ENCODE data around the gene LRP2BP.

The LRP2BP gene

GRCh38 chr4:185370268-185370949 is 25.3 kb downstream of the LRP2BP start:
- no peak for ATAC-seq
- TF ChIP-seq CREB5 (CRISPR knock-in tag; IDR thresholded peaks at IDR 0.05; ENCODE audit: low read depth) (no peak), CSRNP3 (CRISPR knock-in tag; IDR thresholded peaks at IDR 0.05) (no peak), BACH2 (CRISPR knock-in tag; IDR thresholded peaks at IDR 0.05; ENCODE audit: borderline replicate concordance) (no peak), TOX (CRISPR knock-in tag; IDR thresholded peaks at IDR 0.05; ENCODE audit: borderline replicate concordance) (no peak), ZNF8 (CRISPR knock-in tag; IDR thresholded peaks at IDR 0.05) (no peak), GLIS3 (CRISPR knock-in tag; IDR thresholded peaks at IDR 0.05) (no peak), POU6F1 (CRISPR knock-in tag; IDR thresholded peaks at IDR 0.05; ENCODE audit: borderline replicate concordance, low read depth) (no peak), SNAI2 (CRISPR knock-in tag; IDR thresholded peaks at IDR 0.05) (no peak), TCF4 (CRISPR knock-in tag; IDR thresholded peaks at IDR 0.05; ENCODE audit: borderline replicate concordance) (no peak), OSR1 (CRISPR knock-in tag; IDR thresholded peaks at IDR 0.05) (no peak), ZC3H10 (CRISPR knock-in tag; IDR thresholded peaks at IDR 0.05) (no peak), CSDC2 (CRISPR knock-in tag; IDR thresholded peaks at IDR 0.05) (no peak), ZNF565 (CRISPR knock-in tag; conservative IDR thresholded peaks at IDR 0.05; ENCODE audit: low read depth) (no peak), RARB (CRISPR knock-in tag; IDR thresholded peaks at IDR 0.05) (no peak), ESRRG (CRISPR knock-in tag; IDR thresholded peaks at IDR 0.05) (no peak), PATZ1 (CRISPR knock-in tag; IDR thresholded peaks at IDR 0.05; ENCODE audit: borderline replicate concordance) (no peak), ZNF70 (CRISPR knock-in tag; IDR thresholded peaks at IDR 0.05) (no peak), ZFP3 (CRISPR knock-in tag; IDR thresholded peaks at IDR 0.05) (no peak), TSHZ2 (CRISPR knock-in tag; IDR thresholded peaks at IDR 0.05) (no peak), ZFP30 (CRISPR knock-in tag; IDR thresholded peaks at IDR 0.05) (no peak)

GRCh38 chr4:185369731-185370130 is 26.0 kb downstream of the LRP2BP start:
- no peak for ATAC-seq
- TF ChIP-seq ISL1 (CRISPR knock-in tag; IDR thresholded peaks at IDR 0.05) (no peak), ZNF8 (CRISPR knock-in tag; IDR thresholded peaks at IDR 0.05) (no peak), CSRNP3 (CRISPR knock-in tag; IDR thresholded peaks at IDR 0.05) (no peak), RARB (CRISPR knock-in tag; IDR thresholded peaks at IDR 0.05) (no peak), TSHZ2 (CRISPR knock-in tag; IDR thresholded peaks at IDR 0.05) (no peak), CREB5 (CRISPR knock-in tag; IDR thresholded peaks at IDR 0.05; ENCODE audit: low read depth) (no peak), TCF4 (CRISPR knock-in tag; IDR thresholded peaks at IDR 0.05; ENCODE audit: borderline replicate concordance) (no peak), ZNF565 (CRISPR knock-in tag; conservative IDR thresholded peaks at IDR 0.05; ENCODE audit: low read depth) (no peak), ESRRG (CRISPR knock-in tag; IDR thresholded peaks at IDR 0.05) (no peak), ARNTL (CRISPR knock-in tag; IDR thresholded peaks at IDR 0.05; ENCODE audit: borderline replicate concordance, low read depth) (no peak), ZC3H10 (CRISPR knock-in tag; IDR thresholded peaks at IDR 0.05) (no peak), TOX (CRISPR knock-in tag; IDR thresholded peaks at IDR 0.05; ENCODE audit: borderline replicate concordance) (no peak)
